GM19395 (cell line): Measurements from ENCODE around the gene TOP2B.

Experiments used
- ATAC-seq: cut with Tn5 transposase; IDR thresholded peaks from one replicate; pipeline ENCODE4 v1.9.1; 2021; ENCODE audit warnings: mild to moderate bottlenecking, moderate library complexity; ENCODE audit not compliant: unreplicated experiment

TOP2B gene

DNA sequence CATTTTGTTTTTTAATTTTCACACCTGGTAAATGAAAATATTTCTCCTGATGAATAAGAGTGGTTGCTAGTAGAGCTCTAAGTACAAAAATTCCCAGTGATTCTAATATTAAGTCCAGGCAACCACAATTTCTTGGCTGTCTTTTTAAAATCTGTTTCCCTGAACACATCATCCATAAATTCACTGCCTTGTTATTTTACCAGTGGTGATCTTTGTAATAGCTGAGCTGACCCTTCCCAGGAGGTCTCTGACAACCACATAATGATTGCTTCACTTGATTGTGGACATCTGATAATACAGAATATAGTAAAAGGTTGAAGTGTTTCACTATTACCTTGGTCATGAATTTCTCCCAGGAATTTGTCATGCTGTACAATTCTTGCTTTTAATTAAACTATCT lies 13.9 kb upstream of the TOP2B start:
- ATAC-seq, result no peak

DNA sequence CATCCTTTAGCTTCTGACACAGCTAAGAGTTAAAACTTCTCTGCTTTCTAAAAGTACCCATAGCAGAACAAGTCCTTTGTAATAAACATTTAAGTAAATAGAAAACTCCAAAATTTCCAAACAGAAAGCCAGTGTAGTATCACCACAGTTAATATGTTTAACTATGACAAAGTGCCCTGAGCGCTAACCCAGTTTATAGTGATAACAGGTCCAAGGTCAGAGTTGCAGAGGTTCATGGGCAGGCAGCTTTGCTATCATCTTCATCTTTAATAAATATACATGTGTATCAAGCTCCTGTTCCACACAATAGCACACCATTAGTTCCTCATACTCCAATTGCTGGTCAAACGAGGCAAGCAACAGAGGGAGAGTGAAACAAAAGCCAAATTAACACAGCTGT lies 12.4 kb upstream of the TOP2B start:
- no peak for ATAC-seq

DNA sequence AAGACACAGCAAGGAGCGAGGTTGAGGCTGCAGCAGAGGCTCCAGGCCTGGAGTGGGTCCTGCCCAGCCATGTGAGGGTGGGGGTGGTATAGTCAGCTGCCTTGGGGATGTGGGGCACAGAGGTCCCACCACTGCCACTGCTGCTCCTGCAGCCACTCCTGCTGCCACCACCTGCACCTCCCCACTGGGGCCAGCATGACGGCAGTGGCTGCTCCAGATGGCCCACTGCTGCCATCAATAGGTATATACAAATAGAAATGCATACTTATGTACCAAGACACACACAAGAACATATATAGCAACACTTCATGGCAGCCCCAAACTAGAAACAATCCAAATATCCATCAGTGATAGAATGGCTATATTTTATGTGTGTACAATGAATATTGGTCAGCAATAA lies 10.0 kb upstream of the TOP2B start:
- no peak for ATAC-seq

DNA sequence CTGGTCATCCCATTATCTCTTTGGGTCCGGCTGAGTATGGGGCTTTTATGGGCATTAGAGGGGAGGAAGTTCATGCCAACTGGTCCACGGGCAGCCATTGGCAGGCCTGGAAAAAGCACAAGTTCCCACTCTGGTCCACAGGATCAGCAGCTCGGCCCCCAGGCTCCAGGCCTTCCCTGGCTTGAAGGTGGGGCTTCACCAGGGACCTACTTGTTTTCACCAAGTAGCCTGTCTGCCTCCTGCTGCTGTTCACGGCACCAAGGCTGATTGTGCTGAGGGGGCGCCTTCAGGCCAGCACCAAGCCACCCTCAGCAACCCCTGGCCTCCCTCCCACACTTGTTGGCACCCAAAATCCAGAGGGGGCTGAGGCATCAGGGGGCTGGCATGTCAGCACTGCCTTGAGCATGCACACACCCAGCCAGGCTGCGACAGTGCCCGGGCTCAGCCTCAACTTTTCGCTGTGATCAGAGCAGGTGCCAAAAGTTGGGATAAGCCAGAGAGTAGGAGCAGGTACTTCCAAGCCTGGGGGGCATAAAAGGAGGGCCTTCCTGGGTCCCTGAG lies 9.1 kb upstream of the TOP2B start:
- ATAC-seq, result no peak

DNA sequence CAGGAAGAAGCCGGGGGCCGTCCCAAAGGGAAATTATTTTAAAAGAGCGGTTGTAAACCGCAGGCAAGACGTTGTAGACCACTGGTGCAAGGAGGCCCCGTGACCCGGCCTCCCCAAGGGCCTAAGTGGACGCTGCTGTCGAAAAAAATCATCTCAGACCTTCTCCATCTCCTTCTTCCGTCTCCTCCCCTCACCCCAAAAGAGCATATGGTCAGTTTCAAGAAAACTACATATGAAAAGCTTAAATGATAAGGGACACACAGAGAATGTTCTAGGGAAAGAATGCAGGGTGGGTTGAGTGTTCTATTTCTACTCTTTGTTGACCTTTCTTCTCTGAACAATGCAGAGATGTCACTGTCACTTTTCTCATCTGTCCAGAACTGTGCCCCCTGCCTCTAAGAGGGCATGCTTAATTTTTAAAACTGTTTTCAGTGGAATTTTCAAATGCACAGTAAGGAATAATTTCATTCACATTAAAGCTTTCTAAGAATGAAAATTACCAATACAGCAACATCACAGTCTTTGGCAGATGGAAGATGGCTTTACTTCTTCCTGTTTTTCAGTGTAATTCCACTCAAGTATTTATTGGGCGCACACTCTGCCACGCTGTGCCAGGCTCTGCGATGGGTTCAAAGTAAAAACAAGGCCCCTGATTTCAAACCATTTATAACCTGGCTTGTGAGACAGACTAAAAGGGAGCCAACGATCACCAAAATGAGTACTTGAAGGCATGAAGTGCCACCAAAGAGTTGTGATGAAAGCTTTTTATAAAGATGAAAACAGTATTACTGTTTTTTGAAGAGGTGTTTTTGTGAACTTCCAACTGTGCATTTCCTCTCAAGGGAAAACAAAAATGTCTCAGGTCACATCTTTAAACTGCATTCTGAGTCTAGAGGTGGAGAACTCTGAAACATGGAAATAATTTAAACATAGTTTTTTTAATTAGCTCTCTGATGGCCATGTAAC lies 891 bp upstream of the TOP2B start:
- ATAC-seq, result peak; percentile 30

DNA sequence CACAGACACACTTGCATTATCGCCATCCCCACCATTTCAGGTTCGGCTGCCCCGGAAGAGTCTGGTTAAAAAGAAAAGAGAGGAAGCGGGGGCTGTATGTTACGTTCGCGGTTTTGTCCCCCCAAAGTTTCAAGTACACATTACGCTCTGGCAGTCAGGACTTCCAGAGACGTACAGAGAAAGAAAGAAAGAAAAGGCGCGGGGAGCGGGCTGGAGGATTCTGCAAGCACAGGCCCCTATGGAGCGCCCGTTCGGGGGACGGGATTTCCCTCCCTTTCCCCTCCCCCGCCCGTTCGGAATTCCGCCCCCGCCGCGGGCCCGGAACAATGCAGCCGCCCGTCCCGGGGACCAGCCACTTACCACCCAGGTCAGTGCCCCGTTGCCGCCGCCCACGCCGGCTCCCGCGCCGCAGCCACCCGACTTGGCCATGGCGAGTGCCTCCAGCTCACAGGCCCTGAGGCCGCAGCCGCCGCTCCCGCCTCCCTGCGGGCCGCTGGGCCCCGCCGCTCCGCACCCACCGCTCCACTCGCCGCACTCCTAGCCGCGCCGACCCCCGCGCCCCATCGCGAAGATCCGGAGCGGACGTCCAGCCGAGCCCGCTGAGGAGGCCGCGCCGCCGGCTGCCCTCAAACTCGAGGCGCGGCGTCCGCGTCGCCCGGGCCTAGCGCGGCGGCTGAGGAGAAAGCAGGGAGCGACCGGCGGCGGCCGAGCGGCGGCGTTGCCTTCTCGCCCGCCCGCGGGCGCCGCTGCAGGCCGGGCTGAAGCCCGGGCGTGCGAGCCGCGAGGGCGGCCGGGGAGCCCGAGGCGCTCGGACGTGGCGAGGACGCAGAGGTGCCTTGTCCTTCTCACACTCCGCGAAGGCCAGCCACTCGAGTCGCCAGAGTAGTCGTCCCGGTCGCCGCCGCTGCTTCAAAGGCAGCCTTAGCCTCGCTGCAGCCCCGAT lies 567 bp downstream of the TOP2B start:
- peak; percentile 39 for ATAC-seq

DNA sequence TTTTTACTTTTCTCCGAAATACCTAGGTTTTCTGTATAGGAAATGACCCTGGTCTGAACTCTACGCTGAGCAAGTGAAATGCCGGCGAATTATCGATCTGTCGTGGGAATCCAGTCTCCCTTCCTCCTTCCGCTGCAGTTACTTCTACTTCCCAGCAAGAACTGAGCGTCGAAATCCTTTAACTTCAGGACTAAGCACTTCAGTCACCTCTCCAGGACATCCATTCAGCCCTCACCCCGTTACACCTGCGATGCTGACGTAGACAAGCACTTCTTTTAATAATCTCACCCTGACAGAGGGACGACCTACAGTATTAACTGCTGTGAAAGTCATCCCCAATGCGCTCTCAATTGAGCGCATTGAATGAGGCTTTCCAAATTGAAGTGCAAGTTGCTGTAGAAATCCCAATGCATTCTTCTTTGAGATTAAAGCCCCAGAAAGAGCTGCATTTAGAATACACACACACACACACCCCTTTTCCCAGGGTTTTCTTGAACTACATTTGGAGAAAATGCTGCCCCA lies 1.3 kb downstream of the TOP2B start:
- peak; percentile 23 for ATAC-seq

DNA sequence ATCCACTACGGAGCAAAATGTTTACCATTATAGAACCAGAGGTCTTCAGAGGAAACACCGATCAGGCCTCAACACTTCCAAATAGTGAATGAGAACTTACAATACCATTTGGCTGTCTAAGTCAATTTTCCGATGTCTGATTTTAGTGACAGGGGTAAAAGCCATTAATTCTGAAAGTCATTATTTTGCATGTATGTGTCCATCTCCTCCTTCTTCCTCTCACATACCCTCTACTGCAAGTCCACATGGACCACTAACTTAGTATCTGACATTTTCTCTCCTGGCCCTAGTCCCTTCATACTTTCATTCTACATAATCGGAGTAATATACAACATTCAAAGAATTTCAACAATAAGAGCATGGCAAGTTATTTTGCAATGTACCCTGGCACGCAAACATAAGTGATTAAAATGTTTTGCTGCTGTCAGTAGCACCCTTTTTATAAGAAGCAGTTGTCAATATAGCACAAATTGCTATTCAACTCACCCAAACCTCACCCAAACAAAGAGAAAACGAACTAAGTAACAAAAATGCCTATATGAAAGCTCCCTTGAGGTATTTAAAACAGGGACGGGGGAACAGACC lies 1.9 kb downstream of the TOP2B start:
- no peak for ATAC-seq

DNA sequence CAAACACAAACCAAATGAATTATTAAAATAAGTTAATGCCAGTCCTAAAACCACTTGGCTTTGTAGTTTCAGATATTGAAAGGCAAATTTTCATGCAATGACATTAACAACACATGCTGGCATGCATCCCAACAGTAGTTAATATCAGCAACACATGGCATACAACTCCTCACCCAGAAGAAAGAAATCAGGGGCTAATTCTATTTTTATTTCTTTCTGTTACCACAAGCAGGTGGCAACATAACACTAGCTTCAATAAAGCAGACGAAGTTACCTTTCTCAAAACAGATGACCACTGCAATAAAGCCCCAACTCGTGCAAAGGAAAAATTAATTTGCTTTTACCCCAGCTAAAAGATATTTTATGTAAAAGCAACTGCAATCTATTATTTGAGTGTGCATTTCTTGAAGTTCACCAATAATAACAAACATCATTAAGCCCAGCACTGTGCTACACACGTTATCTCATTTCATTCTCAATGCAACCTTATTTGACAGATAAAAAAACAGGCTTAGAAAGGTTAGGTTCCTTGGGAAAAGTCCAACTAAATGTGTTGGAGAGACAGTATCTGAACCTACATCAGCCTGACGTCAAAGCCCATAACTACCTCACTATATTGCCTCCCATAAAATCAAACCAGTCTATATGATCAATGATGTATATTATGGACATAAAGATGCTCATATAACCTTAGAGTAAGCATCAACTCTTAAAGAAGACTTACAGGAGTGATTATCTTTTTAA lies 2.8 kb downstream of the TOP2B start:
- no peak for ATAC-seq

DNA sequence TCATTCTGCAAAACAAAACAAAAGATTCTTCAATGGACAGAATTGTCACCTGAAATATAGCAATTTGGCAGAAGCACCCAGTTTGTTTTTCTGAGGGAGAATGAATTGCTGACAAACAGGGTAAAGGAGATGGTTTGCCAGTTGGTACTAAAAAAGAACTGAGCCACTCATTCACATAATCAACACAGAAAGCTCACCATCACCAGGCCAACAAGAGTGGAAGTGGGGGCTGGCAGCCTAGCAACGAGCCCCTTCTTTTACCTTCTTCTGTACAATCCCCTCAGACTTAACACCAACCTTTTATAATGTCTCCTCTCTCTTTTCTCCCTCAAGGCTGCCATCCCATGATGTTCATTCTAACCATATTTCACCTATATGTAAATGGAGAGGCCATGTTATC lies 5.9 kb downstream of the TOP2B start:
- ATAC-seq, result no peak

DNA sequence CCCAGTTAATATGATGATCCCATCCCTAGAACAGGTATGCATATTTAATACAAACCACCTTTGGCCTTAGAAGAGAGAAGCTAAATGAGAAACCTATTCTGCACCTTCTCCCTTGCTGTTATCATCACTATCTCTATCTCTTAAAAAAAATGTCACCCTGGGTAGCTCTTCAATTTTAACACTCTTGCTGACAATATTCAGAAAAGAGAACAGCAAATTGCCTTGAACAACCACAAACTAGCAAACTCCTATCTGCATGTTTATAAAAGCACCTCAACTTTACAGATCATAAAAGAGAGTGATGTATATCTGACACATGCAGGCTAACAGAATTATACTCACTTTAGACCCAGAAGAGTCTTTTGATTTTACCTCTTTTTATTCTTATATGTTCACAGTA lies 7.4 kb downstream of the TOP2B start:
- ATAC-seq, result no peak

DNA sequence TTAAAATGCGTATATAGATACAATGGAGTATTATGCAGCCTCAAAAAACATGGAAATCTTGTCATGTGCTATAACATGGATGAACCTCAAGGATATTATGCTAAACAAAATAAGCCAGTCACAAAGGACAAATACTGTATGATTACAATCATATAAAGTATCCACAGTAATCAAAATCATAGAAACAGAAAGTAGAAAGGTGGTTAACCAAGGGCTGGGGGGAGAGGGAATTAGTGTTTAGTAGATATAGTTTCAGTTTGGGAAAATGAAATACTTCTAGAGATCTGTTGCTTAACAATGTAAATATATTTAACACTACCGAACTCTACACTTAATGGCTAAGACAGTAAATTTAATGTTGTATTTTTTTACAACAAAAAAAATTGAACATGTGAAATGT lies 9.0 kb downstream of the TOP2B start:
- no peak for ATAC-seq

DNA sequence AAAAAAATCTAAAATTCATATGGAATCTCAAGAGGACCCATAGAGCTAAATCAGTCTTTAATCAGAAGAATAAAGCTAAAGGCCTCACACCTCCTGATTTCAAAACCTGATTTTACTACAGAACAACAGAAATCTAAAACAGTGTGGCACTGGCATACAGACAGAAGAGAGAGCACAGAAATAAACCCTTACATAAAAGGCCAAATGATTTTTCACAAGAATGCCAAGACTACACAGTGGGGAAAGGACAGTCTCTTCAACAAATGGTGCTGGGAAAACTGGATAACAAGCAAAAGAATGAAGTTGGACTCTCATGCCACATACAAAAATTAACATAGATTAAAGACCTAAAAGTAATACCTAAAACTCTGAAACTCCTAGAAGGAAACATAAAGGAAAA lies 10.1 kb downstream of the TOP2B start:
- no peak for ATAC-seq

DNA sequence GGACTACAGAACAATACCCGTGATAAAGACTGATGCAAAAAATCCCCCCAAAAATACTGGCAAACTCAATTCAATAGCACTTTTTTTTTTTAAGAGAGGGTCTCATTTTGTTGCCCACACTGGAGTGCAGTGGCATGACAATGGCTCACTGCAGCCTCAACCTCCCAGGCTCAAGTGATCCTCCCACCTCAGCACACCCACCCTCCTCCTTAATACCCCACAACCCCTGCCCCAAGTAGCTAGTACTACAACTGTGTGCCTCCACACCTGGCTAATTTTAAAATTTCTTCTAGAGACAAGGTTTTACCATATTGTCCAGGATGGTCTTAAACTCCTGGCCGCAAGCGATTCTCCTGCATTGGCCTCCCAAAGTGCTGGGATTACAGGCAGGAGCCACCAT lies 11.4 kb downstream of the TOP2B start:
- ATAC-seq, result no peak

DNA sequence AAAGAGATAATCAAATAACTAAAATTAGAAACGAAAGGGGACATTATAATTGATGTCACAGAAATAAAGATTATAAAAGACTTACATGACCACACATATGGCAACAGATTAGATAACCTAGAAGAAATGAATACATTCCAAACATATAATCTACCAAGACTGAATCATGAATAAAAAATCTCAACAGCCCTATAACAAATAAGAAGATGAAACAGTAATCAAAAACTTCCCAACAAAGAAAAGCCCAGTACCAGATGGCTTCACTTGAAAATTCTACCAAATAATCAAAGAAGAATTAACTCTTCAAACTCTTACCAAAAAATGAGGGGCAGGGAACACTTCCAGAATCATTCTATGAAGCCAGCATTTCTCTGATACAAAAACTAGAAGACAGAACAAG lies 11.8 kb downstream of the TOP2B start:
- no peak for ATAC-seq

DNA sequence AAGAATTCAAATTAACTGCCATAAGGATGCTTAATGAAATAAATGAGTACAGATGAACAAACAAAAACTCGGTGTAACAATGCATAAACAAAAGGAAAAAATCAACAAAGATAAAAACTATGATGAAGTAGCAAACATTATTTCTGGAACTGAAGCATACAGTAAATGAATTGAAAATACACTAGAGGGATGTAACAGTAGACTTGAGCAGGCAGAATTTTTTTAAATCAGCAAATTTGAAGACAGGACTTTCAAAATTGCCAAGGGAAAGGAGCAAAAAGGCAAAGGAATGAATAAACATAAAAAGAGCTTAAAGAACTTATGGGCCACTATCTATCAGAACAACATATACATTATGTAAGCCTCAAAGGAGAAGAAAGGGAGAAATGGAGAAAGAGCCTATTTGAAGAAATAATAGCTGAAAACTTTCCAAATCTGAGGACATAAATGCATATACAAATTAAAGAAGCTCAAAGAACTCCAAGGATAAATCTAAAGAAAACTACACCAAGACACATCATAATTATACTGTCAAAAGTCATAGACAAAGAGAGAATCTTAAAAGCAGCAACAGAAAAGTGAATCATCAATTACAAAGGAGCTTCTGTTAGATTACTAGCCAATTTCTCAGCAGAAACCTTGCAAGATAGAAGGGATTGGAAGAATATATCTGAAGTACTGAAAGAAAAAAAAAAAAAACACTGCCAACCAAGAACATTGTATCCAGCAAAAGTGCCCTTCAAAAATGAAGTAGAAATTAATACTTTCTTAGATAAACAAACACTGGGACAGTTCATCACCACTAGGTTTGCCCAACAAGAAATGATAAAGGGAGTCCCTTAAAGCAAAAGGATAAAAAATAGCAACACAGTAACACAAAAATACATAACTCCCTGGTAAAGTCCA lies 15.5 kb downstream of the TOP2B start:
- no peak for ATAC-seq

DNA sequence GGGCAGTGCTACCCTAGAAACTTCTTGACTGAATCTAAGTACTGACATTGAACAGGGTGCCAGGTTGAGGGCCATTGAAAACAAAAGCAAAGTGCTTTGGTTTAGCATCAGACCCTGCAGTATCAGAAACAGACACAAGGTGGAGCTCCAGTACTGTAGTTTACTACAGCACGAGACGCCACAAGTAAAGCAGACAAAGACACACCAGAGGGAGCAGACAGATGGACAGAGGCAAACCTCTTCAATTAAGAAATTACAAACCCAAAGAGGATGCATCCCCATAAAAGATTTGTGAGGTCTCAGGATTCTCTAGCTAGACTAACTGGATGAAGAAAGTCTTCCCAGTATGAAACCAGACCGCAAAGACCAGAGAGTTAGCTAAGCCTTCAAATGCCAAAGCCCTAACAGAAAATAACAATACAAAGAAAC lies 16.6 kb downstream of the TOP2B start:
- ATAC-seq, result peak; percentile 99

DNA sequence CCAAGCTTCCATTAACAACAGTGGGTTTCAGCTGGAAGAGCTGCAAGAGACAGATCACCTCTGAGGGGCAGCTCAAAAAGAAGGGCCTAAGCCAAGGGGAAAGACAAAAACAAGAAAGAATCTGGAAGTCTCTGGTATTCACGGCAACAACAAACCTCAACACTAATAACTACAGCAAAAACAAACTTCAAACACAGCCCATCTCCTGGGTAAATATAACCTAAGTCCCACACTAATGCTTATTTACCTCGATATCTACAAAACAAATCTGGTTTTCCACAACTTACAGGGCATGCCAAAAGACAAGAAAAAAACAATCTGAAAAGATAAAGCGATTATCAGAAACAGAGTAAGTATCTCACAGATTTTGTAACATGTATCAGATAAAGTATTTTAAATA lies 29.7 kb downstream of the TOP2B start:
- ATAC-seq, result no peak

DNA sequence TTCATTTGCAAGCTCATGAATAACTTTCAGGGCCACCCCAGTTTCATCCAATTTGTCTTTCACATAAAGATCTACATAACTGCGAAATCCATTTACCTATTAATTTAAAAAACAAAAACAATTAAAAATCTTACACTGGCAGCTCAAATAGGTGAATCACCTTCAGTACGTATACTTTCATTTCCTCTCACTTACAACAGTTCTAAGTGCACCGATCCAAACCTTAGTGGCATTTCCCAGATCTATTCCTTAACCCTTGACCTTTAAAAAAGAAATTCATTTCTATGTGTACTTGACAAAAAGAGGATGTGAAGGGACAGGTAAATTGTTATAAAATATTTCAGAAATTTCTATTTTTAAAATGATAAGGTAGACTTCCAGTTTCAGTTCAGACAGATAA lies 30.8 kb downstream of the TOP2B start:
- no peak for ATAC-seq
